OCI-LY7 (cell line): ENCODE results near the gene ADCK2.

ENCODE experiments used
- CTCF ChIP-seq: fragments of 200-600 bp; sonication (generic); conservative IDR thresholded peaks from 2 replicates; pipeline ENCODE4 v1.5.1; 2014; ENCODE audit warnings: mild to moderate bottlenecking, antibody characterized with exemption, low read length, moderate library complexity, mixed read lengths
- EZH2phosphoT487 ChIP-seq: fragments of 200-600 bp; sonication (generic); IDR thresholded peaks from 2 replicates; pipeline ENCODE4 v1.6.1; 2018; ENCODE audit warnings: low read depth, borderline replicate concordance, mild to moderate bottlenecking, mixed run types, antibody characterized with exemption, low read length, moderate library complexity, mixed read lengths

GRCh38 chr7:140732416-140732815 lies 59.7 kb downstream of the ADCK2 start:
- TF ChIP-seq CTCF (no peak), EZH2phosphoT487 (no peak)
